Pons (tissue), 1 donor: ENCODE data around the gene ECE2.

Experiments used
- DNase-seq: peaks from one replicate; pipeline ENCODE4 v3.0.0-alpha.2; 2016; ENCODE audit warnings: low spot score

ECE2 gene

GRCh38 chr3:184275961-184276910 is at the start of gene ECE2:
ECE2 (plus strand) TSS chr3:184276022; CDS start chr3:184276154, 132 bp downstream.
- DNase-seq = no peak

GRCh38 chr3:184227481-184227935 is 48.3 kb upstream of the ECE2 start:
- no peak for DNase-seq

- DNase-seq = no peak
Measured at GRCh38 chr3:184228376-184229137, 47.3 kb upstream of the ECE2 start.

- no peak for DNase-seq
Measured at GRCh38 chr3:184229394-184230080, 46.3 kb upstream of the ECE2 start, which contains the start of gene VWA5B2. VWA5B2 (plus strand) TSS chr3:184229585; CDS start chr3:184230529, 944 bp downstream.

- no peak for DNase-seq
Measured at GRCh38 chr3:184230081-184230602, 45.7 kb upstream of the ECE2 start.

GRCh38 chr3:184230603-184231528 is 45.0 kb upstream of the ECE2 start:
- DNase-seq = no peak

GRCh38 chr3:184231671-184232070 is 44.2 kb upstream of the ECE2 start:
- DNase-seq = no peak

- no peak for DNase-seq
Measured at GRCh38 chr3:184233127-184233843, 42.5 kb upstream of the ECE2 start.

GRCh38 chr3:184234224-184234623 is 41.6 kb upstream of the ECE2 start:
- peak; percentile 54 for DNase-seq

- DNase-seq = no peak
Measured at GRCh38 chr3:184234671-184235380, 41.0 kb upstream of the ECE2 start.

GRCh38 chr3:184235381-184236032 is 40.3 kb upstream of the ECE2 start:
- no peak for DNase-seq

GRCh38 chr3:184236033-184236410 is 39.8 kb upstream of the ECE2 start:
- DNase-seq = no peak

- no peak for DNase-seq
Measured at GRCh38 chr3:184236636-184237035, 39.2 kb upstream of the ECE2 start.

- no peak for DNase-seq
Measured at GRCh38 chr3:184237211-184237610, 38.6 kb upstream of the ECE2 start.

GRCh38 chr3:184237807-184238206 is 38.0 kb upstream of the ECE2 start:
- no peak for DNase-seq

- no peak for DNase-seq
Measured at GRCh38 chr3:184238246-184238818, 37.5 kb upstream of the ECE2 start.

- DNase-seq = no peak
Measured at GRCh38 chr3:184239221-184239620, 36.6 kb upstream of the ECE2 start.

- no peak for DNase-seq
Measured at GRCh38 chr3:184239708-184240107, 36.1 kb upstream of the ECE2 start.
